Measurements from ENCODE around the gene CTXN1. TPM values are rescaled to one million over a fixed set of nuclear protein-coding genes. Genes with fewer than 3 reads are reported as not detected.

CTXN1 gene
- total RNA-seq, 2 donors from 2014 or later, result 0.19 TPM; not detected in 1

DNA sequence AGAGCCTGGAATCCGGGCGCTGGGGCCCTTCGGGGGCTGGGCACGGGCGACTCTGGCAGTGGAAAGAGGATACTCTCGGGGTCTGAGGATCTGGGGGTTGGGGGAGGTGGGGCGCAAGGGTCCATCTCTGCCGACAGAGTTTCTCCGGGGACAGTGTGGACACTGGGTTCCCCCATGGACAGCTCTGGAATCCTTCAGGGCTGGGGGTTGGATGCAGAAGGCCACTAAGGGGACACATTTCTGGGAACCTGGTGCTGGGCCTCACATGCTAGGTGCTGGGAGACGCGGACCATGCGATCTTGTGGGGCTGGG, 9.0 kb downstream of the CTXN1 start:
- Mint-ChIP-seq H3K4me1 (peaks cover 12% of the 10 kb centered on the region), H3K27ac (no peak overlapping the region), H3K36me3 (ENCODE audit: low read depth) (peaks cover 12% of the 10 kb centered on the region), H3K27me3 (peaks cover 3% of the 10 kb centered on the region), H3K4me3 (peak overlapping the region; percentile 73), H3K9me3 (no peaks in the 10 kb centered on the region)
- ATAC-seq (replicated peaks), result no peak

DNA sequence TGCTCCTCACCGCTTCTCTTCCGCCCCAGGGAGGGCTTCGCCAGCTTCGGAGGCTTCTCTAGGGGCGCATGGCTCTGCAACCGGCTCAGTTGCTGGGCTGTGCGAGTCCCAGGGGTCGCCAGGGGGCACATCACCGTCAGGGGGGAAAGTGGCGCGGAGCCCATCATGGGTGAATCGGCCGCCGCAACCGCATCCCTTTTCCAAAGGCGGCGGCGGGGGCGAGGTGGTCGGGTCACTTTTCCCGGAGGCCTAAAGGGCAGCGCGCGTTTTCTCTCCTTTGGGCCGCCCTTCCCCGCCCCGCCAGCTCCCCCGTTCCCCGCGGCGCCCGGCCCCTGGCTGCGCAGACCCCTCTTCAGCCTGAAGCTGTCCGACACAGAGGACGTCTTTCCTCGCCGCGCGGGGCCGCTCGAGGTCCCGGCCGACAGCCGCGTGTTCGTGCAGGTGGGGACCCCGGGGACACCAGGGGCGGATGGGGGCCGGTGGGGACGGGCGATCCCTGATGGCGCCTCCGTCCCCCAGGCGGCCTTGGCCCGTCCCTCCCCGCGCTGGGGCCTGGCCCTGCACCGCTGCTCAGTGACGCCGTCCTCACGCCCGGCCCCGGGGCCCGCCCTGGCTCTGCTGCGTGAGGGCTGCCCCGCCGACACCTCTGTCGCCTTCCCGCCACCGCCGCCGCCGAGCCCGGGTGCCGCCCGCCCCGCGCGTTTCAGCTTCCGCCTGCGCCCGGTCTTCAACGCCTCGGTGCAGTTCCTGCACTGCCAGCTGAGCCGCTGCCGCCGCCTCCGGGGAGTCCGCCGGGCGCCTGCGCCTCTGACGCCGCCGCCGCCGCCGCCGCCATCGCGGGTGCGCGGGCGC, 9.6 kb downstream of the CTXN1 start:
- ATAC-seq (replicated peaks), result peak; percentile 25
- peak overlapping the region; percentile 73 for H3K4me3 Mint-ChIP-seq
- H3K27ac Mint-ChIP-seq, result no peak overlapping the region
- peaks cover 12% of the 10 kb centered on the region for H3K4me1 Mint-ChIP-seq
- H3K9me3 Mint-ChIP-seq, result no peaks in the 10 kb centered on the region
- H3K27me3 Mint-ChIP-seq, result peaks cover 3% of the 10 kb centered on the region
- peaks cover 18% of the 10 kb centered on the region for H3K36me3 Mint-ChIP-seq (ENCODE audit: low read depth)

DNA sequence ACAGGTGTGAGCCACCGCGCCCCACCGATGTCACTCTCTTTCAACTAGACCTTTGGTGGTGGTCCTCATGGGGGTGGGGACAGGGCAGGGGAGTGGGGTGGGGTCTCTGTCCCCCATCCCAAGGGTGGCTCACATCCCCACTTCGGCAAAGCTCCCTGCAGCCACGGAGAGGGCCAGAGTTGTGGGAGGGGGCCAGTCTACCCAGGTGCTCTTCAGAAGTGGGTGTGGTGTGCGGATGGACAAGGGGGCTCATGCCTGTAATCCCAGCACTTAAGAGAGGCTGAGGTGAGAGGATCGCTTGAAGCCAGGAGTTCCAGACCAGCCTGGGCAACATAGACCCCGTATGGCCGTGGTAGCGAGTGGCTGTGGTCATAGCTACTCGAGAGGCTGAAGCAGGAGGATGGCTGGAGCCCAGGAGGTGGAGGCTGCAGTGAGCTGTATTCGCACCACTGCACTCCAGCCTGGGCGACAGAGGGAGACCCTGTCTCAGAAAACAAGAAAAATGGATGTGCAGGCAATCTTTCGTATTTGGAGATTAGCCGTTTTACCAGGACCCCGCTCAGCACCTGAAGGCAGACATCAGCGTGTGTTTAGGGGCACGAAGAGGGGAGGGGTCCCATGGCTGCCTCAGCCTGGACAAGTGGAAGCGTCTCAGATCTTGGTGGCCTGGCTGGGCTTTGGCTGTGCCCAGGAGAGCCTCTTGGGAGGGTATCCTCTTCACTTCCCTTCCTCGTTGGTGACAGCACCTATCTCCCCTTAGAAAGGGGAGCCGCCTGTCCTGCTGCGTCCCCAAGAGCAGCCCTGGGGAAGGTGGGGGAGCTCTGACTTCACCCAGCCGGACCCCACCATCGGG, 10.5 kb downstream of the CTXN1 start:
- ATAC-seq (replicated peaks), result no peak
- peak overlapping the region; percentile 59 for H3K4me3 Mint-ChIP-seq

DNA sequence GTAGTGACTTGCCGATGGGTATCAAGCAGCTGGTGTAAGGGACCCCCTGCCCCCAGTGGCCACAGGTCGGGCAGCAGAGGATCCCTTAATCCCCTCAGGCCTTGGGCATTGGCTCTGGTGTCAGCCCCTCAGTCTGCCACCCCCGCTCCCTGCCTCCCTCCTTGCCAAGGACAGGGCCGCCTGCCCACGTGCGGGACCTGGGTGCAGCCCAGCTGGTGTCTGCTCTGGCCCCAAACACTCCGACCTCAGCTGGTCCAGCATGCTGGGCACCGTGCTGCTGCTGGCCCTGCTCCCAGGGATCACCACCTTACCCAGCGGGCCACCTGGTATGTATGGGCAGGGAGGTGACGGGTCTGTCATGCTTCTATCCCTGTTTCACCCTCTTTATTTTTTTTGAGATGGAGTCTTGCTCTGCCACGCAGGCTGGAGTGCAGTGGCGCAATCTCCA, 11.3 kb downstream of the CTXN1 start, which contains the start of gene TGFBR3L:
TSS of gene TGFBR3L (plus strand) at position 233 of the 448 bp plus-strand sequence.
- Mint-ChIP-seq H3K27ac (no peak within 1 kb of the TSS), H3K4me1 (peaks cover 2% of the 10 kb centered on the region), H3K9me3 (no peaks in the 10 kb centered on the region), H3K4me3 (peak within 1 kb of the TSS; percentile 59), H3K27me3 (peaks cover 3% of the 10 kb centered on the region), H3K36me3 (ENCODE audit: low read depth) (peaks cover 20% of the 10 kb centered on the region)
- ATAC-seq (replicated peaks), result no peak

More for the DNA sequence above, 10.5 kb downstream of the CTXN1 start:
- no peak overlapping the region for H3K27ac Mint-ChIP-seq
- H3K36me3 Mint-ChIP-seq (ENCODE audit: low read depth), result peaks cover 20% of the 10 kb centered on the region
- H3K4me1 Mint-ChIP-seq, result peaks cover 7% of the 10 kb centered on the region
- no peaks in the 10 kb centered on the region for H3K9me3 Mint-ChIP-seq
- peaks cover 3% of the 10 kb centered on the region for H3K27me3 Mint-ChIP-seq

DNA sequence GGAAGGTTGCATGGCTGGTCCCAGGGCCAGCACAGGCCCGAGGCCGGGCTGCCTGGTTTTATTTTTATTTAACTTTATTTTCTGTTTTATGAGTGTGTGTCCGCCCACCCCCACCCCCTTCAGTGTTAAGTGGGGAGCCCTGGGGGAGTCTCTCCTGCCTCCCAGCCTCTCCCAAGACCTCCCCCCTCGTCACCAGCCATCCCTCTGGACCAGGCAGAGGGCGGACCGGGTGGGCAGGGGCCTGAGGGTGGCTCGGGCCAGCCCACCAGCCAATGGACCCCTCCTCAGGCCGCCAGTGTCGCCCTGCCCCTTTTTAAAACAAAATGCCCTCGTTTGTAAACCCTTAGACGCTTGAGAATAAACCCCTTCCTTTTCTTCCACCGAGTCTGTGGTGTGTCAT, 11.8 kb downstream of the CTXN1 start:
- ATAC-seq (replicated peaks), result no peak
- H3K4me3 Mint-ChIP-seq, result no peak overlapping the region

DNA sequence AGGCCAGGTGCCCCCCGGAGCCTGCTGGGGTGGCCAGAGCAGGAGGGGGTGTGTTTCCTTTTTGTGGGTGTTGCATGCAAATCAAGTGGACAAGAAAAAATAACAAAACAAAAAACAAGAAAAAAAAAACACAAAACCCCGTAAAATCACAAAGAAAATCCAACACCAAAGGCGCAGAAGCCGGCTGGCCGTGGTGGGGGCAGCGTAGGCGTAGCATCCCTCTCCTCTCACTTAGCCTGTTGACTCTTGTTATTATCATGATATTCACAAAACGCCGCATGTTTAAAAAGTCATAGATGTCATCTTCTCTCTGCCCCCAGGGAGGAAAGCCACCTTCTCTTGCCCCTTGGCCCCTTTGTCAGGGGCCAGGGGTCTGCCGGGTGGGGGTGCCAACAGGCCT, 12.3 kb downstream of the CTXN1 start:
- Mint-ChIP-seq H3K4me1 (no peaks in the 10 kb centered on the region), H3K27me3 (peaks cover 3% of the 10 kb centered on the region), H3K9me3 (no peaks in the 10 kb centered on the region), H3K27ac (no peak overlapping the region), H3K4me3 (no peak overlapping the region), H3K36me3 (ENCODE audit: low read depth) (peaks cover 20% of the 10 kb centered on the region)
- no peak for ATAC-seq (replicated peaks)

More for the DNA sequence above, 11.8 kb downstream of the CTXN1 start:
- H3K27me3 Mint-ChIP-seq, result peaks cover 3% of the 10 kb centered on the region
- no peaks in the 10 kb centered on the region for H3K4me1 Mint-ChIP-seq
- H3K27ac Mint-ChIP-seq, result no peak overlapping the region
- peaks cover 20% of the 10 kb centered on the region for H3K36me3 Mint-ChIP-seq (ENCODE audit: low read depth)
- no peaks in the 10 kb centered on the region for H3K9me3 Mint-ChIP-seq

DNA sequence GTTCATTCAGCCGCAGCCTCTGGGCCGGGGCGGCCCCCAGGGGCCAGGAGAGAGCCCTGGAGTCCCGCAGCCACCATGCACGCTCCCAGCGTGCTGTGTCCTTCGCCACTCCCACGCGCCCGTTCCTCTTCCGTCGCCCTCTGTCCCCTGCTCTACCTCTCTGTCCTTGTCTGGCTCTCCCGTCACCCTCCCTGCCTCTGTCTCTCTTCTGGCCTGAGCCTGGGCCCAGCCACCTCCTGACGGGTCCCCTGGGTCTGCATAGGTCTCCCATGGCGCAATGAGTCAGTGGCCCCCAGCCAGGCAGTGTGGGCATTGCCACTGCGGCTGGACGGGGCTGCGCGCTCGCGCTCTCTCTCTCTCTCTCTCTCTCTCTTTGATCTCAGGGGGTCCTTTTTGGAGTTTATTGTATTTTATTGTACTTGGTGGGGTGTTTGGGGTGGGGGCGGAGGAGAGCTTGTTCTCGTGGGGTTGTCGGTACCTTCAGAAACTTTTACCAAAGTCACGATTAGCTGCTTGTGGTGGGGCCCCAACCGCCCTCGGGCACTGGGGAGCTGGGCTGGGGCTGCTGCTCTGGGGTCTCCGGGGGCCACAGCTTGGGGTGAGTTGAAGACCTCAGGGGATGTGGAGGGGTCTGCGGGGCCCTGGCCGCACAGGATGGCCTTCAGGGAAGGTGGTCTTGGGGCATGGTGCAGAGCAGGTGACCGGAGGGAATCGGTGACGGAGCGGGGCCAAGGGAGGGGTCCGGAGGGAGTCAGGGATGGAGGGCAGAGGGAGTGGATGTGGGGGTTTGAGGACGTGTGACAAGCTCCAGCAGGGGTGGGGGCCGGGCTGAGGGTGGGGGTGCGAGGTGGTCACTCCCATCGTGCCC, 13.0 kb downstream of the CTXN1 start:
- no peaks in the 10 kb centered on the region for H3K4me1 Mint-ChIP-seq
- peaks cover 20% of the 10 kb centered on the region for H3K36me3 Mint-ChIP-seq (ENCODE audit: low read depth)
- H3K4me3 Mint-ChIP-seq, result no peak overlapping the region
- H3K9me3 Mint-ChIP-seq, result no peaks in the 10 kb centered on the region
- no peak overlapping the region for H3K27ac Mint-ChIP-seq
- no peak for ATAC-seq (replicated peaks)
- peaks cover 3% of the 10 kb centered on the region for H3K27me3 Mint-ChIP-seq

DNA sequence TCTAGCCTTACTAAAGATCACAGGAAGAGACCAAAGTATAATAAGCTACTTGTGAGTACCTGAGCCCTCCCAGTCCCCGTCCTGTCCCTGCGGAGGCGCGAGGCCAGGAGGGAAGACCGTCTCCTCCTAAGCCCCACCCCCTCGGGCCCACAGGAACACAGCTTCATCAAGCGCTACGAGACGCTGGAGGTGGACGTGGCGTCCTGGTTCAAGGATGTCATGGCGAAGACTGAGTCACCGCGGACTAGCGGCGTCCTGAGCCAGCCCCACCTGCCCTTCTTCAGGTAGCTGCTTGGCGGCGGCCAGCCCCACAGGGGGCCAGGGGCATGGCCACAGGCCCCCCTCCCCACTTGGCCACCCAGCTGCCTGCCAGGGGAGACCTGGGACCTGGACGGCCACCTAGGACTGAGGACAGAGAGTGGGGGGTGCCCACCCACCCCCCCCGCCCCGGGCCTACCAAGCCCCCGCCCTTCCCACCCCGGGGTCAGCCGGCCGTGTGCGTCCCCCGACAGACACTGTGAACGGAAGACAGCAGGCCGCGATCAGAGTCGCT, 13.7 kb downstream of the CTXN1 start:
- ATAC-seq (replicated peaks), result no peak
- no peaks in the 10 kb centered on the region for H3K9me3 Mint-ChIP-seq
- H3K4me1 Mint-ChIP-seq, result no peaks in the 10 kb centered on the region
- H3K27ac Mint-ChIP-seq, result no peak overlapping the region
- peaks cover 3% of the 10 kb centered on the region for H3K27me3 Mint-ChIP-seq
- H3K36me3 Mint-ChIP-seq (ENCODE audit: low read depth), result peaks cover 20% of the 10 kb centered on the region
- no peak overlapping the region for H3K4me3 Mint-ChIP-seq

DNA sequence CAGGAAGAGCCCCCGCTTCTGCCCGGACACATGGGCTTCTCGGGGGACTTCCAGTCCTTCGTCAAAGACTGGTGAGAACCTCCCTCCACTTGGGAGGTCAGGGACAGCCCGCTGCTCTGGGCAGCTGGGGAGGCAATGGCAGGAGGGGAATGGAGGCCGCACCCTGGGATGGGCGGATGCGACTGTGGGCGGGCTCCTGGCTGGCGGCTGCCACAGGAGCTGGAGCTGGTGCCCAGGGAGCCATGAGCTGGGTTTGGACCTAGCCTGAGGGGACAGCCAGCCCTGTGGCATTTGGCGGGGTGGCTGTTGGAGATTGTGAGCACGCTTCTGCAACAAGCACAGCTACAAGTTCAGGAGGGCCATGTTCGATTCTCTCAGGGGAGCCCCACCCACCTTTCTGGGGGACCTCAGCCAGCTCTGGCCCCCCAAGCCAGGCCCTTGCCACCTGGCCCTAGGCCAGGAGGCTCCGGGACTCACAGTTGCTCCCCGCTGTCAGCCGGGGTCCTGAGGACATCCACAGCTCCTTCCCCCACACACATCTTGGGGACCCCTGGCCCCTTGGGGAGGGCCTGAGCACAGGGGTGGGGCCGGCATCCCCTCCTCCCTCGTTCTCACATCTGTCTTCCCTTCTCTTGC, 14.3 kb downstream of the CTXN1 start:
- Mint-ChIP-seq H3K27ac (no peak overlapping the region), H3K36me3 (ENCODE audit: low read depth) (peaks cover 20% of the 10 kb centered on the region), H3K4me3 (no peak overlapping the region), H3K27me3 (peaks cover 3% of the 10 kb centered on the region), H3K4me1 (no peaks in the 10 kb centered on the region), H3K9me3 (no peaks in the 10 kb centered on the region)
- ATAC-seq (replicated peaks), result no peak

DNA sequence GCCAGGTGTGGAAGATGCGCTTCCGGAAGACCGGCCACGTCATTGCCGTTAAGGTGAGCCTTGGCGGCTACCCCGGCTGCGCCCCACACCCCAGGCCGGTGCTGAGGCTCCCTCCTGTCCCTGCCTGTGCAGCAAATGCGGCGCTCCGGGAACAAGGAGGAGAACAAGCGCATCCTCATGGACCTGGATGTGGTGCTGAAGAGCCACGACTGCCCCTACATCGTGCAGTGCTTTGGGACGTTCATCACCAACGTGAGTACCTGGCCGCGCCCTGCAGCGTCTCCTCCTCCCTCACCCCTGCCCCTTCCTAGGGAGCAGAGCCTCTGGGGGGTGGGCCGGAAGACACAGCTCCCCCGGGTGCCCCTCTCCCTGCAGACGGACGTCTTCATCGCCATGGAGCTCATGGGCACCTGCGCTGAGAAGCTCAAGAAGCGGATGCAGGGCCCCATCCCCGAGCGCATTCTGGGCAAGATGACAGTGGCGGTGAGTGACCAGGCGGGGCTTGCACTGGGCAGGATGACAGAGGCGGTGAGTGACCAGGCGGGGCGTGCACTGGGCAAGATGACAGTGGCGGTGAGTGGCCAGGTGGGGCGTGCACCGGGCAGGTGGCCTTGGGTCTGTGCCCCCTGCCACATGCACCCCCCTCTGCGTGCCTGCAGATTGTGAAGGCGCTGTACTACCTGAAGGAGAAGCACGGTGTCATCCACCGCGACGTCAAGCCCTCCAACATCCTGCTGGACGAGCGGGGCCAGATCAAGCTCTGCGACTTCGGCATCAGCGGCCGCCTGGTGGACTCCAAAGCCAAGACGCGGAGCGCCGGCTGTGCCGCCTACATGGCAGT, 15.4 kb downstream of the CTXN1 start:
- Mint-ChIP-seq H3K9me3 (no peaks in the 10 kb centered on the region), H3K4me3 (no peak overlapping the region), H3K36me3 (ENCODE audit: low read depth) (peaks cover 29% of the 10 kb centered on the region), H3K27ac (no peak overlapping the region), H3K4me1 (no peaks in the 10 kb centered on the region), H3K27me3 (peaks cover 2% of the 10 kb centered on the region)
- ATAC-seq (replicated peaks), result no peak

DNA sequence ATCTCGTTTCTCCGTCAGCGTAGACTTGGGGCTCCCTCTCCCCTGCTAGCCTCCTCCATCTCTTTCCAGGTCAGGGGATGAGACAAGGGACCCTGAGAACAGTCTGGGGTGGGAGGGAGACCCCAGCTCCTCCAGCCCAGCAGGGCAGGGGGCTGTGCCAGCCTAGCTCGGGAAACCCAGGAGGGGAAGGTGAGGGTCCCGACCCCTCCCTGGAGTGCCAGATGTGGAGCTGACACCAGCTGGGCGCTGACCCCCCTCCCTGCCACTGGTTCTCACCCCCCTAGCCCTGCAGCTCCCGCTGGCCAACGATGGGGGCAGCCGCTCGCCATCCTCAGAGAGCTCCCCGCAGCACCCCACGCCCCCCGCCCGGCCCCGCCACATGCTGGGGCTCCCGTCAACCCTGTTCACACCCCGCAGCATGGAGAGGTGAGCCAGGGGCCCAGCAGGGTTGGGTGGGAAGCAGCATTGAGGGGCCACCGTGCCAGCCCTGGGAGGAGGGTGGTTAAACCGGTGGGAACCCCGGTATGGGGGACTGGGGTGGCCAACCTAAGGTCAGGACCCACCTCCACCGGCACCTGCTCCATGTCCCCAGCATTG, 16.4 kb downstream of the CTXN1 start:
- no peak for ATAC-seq (replicated peaks)
- Mint-ChIP-seq H3K4me3 (no peak overlapping the region), H3K36me3 (ENCODE audit: low read depth) (peaks cover 39% of the 10 kb centered on the region), H3K4me1 (peaks cover 6% of the 10 kb centered on the region), H3K9me3 (no peaks in the 10 kb centered on the region), H3K27me3 (no peaks in the 10 kb centered on the region), H3K27ac (no peak overlapping the region)

DNA sequence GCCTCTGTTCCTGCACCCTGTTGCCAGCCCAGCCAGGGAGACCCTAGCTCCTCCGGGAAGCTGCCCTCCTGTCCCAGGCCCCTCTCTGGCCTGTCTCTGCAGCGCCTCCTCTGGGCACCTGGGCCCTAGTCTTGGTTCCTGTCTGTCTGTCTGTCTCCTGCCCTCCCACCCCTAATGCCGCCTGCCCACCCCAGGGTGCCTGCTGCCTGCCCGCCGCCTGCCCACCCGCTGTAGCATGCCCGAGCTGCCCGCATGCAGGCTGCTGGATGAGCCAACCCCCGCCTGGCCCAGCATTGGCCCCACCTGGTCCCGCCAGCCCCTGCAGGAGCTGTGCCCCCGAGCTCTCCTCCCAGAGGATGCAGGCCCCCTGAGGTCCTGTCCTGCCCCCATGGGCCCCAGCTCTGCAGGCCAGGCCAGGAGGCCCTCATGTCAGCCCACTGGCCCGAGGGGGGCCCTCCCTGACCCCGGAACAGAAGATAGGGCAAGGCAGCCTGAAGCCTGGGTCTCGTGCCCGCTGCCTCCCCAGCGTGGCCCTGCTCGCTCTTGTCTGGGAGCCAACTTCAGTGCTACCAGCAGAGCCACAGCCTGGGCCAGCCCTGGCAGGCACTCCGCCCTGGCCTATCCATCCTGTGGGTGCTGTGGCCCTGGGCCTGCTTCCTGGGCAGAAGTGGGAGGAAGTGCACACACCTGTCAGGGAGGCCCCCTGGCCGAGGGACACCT, 17.0 kb downstream of the CTXN1 start:
- H3K27me3 Mint-ChIP-seq, result no peaks in the 10 kb centered on the region
- no peak for ATAC-seq (replicated peaks)
- H3K27ac Mint-ChIP-seq, result no peak overlapping the region
- no peaks in the 10 kb centered on the region for H3K9me3 Mint-ChIP-seq
- peaks cover 7% of the 10 kb centered on the region for H3K4me1 Mint-ChIP-seq
- peaks cover 43% of the 10 kb centered on the region for H3K36me3 Mint-ChIP-seq (ENCODE audit: low read depth)
- H3K4me3 Mint-ChIP-seq, result no peak overlapping the region
